ENCODE measurements around the gene SNAPIN.

The SNAPIN gene

DNA sequence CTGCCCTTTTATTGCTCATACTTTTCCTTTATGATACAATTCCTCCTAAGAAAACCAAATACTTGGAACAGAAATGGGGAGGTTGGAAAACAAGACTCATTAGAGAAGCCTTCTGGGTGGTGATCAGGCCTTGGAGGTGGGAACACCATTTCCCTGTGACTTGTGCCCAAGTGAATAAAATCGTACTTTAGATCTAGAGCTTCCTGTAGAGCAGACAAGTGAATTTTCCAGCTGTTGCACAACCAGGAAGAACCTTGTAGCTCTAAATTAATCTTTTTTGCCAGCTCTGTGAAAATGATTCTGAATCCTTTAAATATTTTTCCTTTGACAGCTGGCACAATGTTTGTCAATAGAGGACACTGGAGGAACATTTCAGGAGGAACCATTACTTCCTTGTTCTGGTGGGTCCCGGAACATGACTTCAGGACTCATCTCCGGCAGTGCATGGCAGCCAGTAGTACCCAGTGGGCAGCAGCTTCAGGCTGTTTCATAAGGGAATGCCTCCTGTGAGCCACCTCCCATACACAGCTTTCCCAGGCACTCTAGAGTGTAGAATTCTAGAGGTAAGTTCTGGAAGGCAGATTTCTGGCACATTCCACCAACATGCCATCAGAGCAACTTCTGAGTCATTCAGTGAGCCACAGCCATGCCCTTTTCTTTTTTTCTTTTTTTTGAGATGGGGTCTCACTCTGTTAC, 5.5 kb upstream of the SNAPIN start:
- no peak for DNase-seq (ENCODE audit: extremely low read depth, low read depth)
- TF ChIP-seq, protein P1, sequence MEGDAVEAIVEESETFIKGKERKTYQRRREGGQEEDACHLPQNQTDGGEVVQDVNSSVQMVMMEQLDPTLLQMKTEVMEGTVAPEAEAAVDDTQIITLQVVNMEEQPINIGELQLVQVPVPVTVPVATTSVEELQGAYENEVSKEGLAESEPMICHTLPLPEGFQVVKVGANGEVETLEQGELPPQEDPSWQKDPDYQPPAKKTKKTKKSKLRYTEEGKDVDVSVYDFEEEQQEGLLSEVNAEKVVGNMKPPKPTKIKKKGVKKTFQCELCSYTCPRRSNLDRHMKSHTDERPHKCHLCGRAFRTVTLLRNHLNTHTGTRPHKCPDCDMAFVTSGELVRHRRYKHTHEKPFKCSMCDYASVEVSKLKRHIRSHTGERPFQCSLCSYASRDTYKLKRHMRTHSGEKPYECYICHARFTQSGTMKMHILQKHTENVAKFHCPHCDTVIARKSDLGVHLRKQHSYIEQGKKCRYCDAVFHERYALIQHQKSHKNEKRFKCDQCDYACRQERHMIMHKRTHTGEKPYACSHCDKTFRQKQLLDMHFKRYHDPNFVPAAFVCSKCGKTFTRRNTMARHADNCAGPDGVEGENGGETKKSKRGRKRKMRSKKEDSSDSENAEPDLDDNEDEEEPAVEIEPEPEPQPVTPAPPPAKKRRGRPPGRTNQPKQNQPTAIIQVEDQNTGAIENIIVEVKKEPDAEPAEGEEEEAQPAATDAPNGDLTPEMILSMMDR (IDR thresholded peaks at IDR 0.05; ENCODE audit: low read depth, low read length, missing control alignments): no peak
- H3K4me3 ChIP-seq (replicated peaks; ENCODE audit: low read depth, low read length): no peak overlapping the region

DNA sequence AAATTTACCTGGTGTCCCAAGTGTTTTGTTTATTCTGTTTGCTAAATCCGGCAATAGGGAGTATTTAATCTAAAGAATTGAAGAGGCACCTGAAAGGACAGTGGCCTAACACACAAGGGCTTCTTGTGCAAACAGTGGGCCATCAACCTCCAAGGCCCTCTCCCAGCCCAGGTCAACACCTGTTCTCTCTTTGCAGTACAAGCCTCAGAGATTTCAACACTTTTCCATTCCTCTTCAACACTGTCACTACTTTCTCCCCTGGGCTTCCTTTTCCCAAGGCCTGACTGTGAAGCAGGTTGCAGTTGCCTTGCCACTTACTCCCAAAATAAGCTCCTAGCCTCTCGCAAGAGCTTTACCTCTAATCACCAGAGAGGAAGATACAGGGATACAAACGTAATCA, 3.2 kb upstream of the SNAPIN start:
- no peak overlapping the region for H3K4me3 ChIP-seq (replicated peaks; ENCODE audit: low read depth, low read length)
- DNase-seq (ENCODE audit: extremely low read depth, low read depth): no peak
- TF ChIP-seq, protein P1 (IDR thresholded peaks at IDR 0.05; ENCODE audit: low read depth, low read length, missing control alignments): no peak

DNA sequence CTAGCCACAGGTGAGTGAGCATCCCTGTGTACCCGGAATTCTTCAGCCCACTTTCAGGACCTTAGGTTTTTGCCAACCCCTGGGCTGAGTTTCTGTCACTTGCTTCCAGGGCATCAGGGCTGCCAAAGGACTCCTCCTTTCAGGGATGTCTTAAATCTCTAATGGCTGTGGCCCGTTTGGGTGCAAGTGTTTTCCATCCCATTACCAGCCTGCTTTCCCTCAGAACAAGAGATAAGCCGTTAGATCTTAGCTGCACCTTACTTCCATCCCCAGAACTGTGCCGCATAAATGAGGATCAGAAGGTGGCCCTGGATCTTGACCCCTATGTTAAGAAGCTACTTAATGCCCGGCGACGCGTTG, 652 bp downstream of the SNAPIN start:
- TF ChIP-seq, protein P1 (IDR thresholded peaks at IDR 0.05; ENCODE audit: low read depth, low read length, missing control alignments): no peak
- peak overlapping the region; percentile 65 for H3K4me3 ChIP-seq (replicated peaks; ENCODE audit: low read depth, low read length)
- no peak for DNase-seq (ENCODE audit: extremely low read depth, low read depth)

DNA sequence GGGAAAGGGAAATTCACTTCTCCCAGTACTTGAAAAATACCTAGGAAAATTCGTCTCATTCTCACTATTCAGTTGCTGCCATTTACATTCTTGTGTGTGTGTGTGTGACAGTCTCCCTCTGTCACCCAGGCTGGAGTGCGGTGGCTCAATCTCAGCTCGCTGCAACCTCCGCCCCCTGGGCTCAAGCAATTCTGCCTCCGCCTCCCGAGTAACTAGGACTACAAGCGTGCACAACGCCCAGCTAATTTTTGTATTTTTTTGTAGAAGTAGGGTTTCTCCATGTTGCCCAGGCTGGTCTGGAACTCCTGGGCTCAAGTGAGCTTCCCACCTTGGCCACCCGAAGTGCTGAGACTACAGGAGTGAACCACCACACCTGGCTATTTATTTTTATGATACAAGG, 1.2 kb downstream of the SNAPIN start:
- peak overlapping the region; percentile 65 for H3K4me3 ChIP-seq (replicated peaks; ENCODE audit: low read depth, low read length)
- DNase-seq (ENCODE audit: extremely low read depth, low read depth): no peak
- TF ChIP-seq, protein P1 (IDR thresholded peaks at IDR 0.05; ENCODE audit: low read depth, low read length, missing control alignments): no peak

DNA sequence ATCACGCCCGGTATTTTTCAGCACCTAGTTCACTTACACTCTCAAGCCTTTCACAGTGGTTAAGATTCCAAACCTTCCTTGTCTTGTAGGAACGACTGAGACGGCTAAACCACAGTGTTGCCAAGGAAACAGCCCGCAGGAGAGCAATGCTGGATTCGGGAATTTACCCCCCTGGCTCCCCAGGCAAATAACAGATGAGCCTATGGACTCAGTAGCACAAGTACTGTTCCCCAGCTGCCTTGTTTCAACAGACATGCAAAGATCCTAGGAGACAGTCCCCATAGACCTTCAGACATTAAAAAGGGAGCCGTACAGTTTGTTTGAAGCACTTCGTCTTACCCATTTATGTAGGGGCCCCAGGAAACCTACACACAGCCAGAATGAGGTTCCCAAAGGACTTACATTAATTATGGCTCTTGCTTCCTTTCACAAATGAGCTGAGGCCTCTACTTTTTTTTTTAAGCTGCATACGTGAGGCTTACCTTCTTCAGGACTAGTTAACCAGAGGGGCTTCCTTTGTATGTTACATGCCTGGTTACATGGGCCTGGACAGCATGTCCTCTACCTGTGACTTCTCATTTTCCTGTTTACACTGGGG, 2.7 kb downstream of the SNAPIN start:
- H3K4me3 ChIP-seq (replicated peaks; ENCODE audit: low read depth, low read length): no peak overlapping the region
- DNase-seq (ENCODE audit: extremely low read depth, low read depth): no peak
- TF ChIP-seq, protein P1 (IDR thresholded peaks at IDR 0.05; ENCODE audit: low read depth, low read length, missing control alignments): no peak

DNA sequence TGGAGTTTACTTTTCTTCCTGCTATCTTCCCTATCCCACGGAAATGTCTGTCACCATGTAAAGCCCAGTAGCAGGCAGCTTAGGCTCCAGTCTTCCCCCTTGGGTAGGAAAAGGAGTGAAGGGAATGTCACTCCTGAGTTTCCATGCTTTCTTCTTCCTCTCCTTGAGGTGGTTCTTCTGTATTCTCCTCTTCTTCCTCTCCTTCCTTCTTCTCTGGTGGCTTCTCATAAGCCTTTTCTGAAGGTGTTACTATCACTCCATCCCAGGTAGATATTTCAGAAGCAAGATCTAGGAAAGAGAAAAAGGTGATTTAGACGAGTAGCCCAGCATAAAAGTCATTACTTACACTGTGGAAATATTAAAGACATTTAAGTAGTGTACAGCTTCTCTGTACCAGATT, 3.8 kb downstream of the SNAPIN start:
- H3K4me3 ChIP-seq (replicated peaks; ENCODE audit: low read depth, low read length): no peak overlapping the region
- TF ChIP-seq, protein P1 (IDR thresholded peaks at IDR 0.05; ENCODE audit: low read depth, low read length, missing control alignments): no peak
- no peak for DNase-seq (ENCODE audit: extremely low read depth, low read depth)
